Measurements from ENCODE around the gene LRIG2. TPM values are rescaled to one million over a fixed set of nuclear protein-coding genes. Genes with fewer than 3 reads are reported as not detected.

LRIG2 gene
- total and polyA plus RNA-seq, 9 of the 15 experiments (the other 6 are each of a cell fraction or from before 2014, with no cell fraction given): 1.8 to 28.1 (median 11.5) TPM

GRCh38 chr1:113101588-113101987 is 28.6 kb downstream of the LRIG2 start:
- no peaks in the 10 kb centered on the region for H3K9me3 ChIP-seq (replicated peaks; ENCODE audit: control insufficient read depth, insufficient read depth, low read depth, low read length)
- no peak for FAIRE-seq
- no peak overlapping the region for H3K27ac ChIP-seq (ENCODE audit: extremely low read depth, low read depth, low read length)
- no peaks in the 10 kb centered on the region for H3K79me2 ChIP-seq (ENCODE audit: control insufficient read depth, insufficient read depth, low read length)
- in situ Hi-C loops (cut with MboI) (no loop called here), intact Hi-C loops (cut with micrococcal nuclease) (no loop called here)
- no peak overlapping the region for H3K4me3 ChIP-seq
- H4K20me1 ChIP-seq (replicated peaks; ENCODE audit: control insufficient read depth, insufficient read depth, low read length): 0 out of 2 replicates have a peak, but pooled peaks cover 2% of the 10 kb centered on the region
- ChIA-PET CTCF (ENCODE audit: low intra/inter-chr PET ratio) (no interaction called here), POLR2A (no interaction called here)
- DNase-seq (ENCODE audit: extremely low read depth in 1 of 4, low spot score in 3 of 4): no peak
- no peak overlapping the region for H3K9ac ChIP-seq (ENCODE audit: insufficient read depth in 1 of 2, low read depth in 2 of 2, low read length in 2 of 2)
- H3K27me3 ChIP-seq (ENCODE audit: control insufficient read depth in 2 of 2, insufficient read depth in 2 of 2, low read length in 2 of 2): no peaks in the 10 kb centered on the region
- no peaks in the 10 kb centered on the region for H3K4me1 ChIP-seq (replicated peaks in 1 of 2; ENCODE audit: control insufficient read depth in 2 of 2, insufficient read depth in 2 of 2, low read length in 2 of 2)
- no peak overlapping the region for H2AFZ ChIP-seq (ENCODE audit: low read depth, low read length)
- ATAC-seq: no peak
- TF ChIP-seq PML (IDR thresholded peaks at IDR 0.05; ENCODE audit: low read length) (no peak), GTF2E2 (tag; IDR thresholded peaks at IDR 0.05) (no peak), SMARCE1 (IDR thresholded peaks at IDR 0.05) (no peak), ZNF449 (CRISPR knock-in tag; IDR thresholded peaks at IDR 0.05) (no peak), STAT5A (IDR thresholded peaks at IDR 0.05; ENCODE audit: borderline replicate concordance, low read length) (no peak), SIN3A (IDR thresholded peaks at IDR 0.05; ENCODE audit: borderline replicate concordance in 2 of 2, control insufficient read depth in 1 of 2, low read depth in 2 of 2, low read length in 2 of 2) (no peak), FOSL1 (tag; conservative IDR thresholded peaks at IDR 0.05) (peak; percentile 57), ZBTB43 (CRISPR knock-in tag; IDR thresholded peaks at IDR 0.05) (no peak)
- no TSS peak for BruUV-seq (replicated peaks)
- H3K4me2 ChIP-seq (ENCODE audit: insufficient read depth, low read length): no peak overlapping the region
- no peaks in the 10 kb centered on the region for H3K9me1 ChIP-seq (ENCODE audit: control insufficient read depth, insufficient read depth, low read length)
- peaks cover 84% of the 10 kb centered on the region for H3K36me3 ChIP-seq (ENCODE audit: control insufficient read depth, insufficient read depth, low read length)
